ENCODE results near the gene TMEM150B.

The TMEM150B gene

DNA sequence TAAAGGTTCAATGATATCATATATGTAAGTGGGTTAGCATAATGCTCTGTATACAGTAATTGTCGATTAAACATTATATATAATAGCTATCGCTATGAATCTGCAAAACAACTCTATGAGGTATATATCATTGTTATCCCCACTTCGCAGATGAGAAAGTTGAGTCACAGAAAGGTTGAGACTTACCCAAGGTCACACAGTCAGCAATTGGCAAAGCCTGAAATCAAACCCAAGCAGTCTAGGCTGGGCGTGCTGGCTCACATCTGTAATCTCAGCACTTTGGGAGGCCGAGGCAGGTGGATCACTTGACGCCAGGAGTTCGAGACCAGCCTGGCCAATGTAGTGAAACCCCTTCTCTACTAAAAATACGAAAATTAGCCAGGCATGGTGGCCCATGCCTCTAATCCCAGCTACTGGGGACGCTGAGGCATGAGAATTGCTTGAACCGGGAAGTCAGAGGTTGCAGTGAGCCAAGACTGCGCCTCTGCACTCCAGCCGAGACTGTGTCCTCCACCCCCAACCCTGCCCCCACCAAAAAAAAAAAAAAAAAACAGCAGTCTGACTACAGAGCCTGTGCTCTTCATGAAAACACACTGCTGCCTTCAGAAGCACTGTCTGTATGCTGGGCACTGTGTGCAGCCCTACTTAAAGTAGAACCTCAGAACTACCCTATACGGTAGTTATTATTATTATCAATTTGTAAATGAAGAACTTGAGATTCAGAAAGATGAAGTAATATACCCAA lies 46.6 kb downstream of the TMEM150B start:
- no peak for DNase-seq (ENCODE audit: low read depth)

GRCh38 chr19:55277494-55277893 lies 47.6 kb downstream of the TMEM150B start:
- DNase-seq (ENCODE audit: low read depth) = no peak

- DNase-seq (ENCODE audit: low read depth) = no peak
Observed at GRCh38 chr19:55276720-55277430, 48.3 kb downstream of the TMEM150B start.

DNA sequence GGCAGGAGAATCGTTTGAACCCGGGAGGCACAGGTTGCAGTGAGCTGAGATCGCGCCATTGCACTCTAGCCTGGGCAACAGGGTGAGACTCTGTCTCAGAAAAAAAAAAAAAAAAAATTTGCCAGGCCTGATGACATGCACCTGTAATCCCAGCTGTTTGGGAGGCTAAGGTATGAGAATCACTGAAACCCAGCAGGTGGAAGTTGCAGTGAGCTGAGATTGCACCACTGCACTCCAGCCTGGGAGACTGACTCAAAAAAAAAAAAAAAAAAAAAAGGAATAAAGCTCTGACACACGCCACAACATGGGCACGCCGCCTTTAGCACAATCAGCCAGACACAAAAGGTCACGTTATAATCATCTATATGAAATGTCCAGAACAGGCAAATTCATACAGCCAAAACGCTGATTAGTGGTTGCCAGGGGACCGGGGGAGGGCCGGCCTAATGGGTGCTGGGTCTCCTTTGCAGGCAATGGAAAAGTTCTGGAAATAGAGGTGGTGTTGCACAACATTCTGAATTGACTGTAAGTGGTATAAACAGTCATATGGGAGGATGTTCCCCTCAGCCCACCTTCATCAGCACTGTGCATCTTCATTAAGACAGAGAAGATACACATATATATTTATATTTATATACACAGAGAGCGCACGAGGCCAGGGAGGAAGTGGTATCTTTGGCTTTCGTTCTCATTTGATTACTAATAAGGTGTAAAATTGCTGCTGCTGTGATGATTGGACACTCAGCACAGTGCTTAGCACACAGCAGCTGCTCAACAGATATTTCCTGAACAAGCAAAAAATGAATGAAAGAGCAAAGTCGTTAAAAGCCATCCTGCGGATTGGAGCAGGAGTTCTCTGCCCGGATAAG lies 49.1 kb downstream of the TMEM150B start:
- no peak for DNase-seq (ENCODE audit: low read depth)

DNA sequence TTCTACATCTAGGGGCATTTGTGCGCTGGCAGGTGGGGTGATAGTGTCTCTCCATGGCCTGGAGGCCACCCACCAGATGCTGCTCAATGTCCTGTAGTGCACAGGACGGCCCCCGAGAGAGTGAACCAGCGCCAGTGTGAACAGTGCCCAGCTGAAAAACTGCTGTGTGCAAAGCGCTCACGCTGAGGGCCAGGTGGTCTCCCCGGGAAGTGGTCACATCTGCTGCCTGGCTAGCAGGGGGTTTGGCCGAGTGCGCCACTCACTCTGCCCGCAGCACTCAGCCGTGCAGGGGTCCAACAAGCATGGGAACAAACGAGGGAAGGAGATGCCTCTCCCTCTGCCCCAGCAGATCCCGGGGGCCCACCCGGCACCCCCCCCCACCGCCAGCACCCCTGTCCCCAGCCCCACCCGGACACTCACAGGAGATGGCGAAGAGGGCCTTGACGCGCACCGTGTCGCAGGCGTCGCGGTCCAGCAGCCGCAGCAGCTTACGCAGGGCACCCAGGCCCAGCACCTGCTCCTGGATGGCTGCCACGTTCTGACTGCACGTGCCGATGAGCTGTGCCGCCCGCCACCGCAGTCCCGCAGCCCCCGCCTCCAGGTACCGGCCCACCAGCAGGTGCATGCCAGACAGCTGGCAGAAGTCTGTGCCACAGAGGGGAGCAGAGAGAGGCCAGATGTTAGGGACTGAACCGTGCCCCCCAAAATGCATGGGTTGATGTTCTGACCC lies 51.0 kb downstream of the TMEM150B start:
- no peak for DNase-seq (ENCODE audit: low read depth)

- no peak for DNase-seq (ENCODE audit: low read depth)
Observed at GRCh38 chr19:55272142-55272541, 53.0 kb downstream of the TMEM150B start.

GRCh38 chr19:55270172-55270942 lies 54.8 kb downstream of the TMEM150B start:
- no peak for DNase-seq (ENCODE audit: low read depth)

- DNase-seq (ENCODE audit: low read depth) = no peak
Observed at GRCh38 chr19:55269299-55269698, 55.8 kb downstream of the TMEM150B start.

DNA sequence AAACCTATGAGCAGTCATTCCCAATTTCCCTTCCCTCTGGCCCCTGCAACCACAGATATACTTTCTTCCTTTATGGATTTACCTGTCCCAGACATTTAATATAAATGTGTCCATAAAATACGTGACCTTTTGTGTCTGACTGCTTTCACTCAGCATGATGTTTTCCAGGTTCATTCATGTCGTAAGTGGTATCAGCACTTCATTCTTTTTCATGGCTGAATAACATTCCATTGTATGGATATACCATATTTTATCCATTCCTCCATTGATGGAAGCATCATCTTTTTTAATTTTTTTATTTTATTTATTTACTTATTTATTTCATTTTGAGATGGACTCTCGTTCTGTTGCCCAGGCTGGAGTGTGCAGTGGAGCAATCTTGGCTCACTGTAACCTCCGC lies 58.3 kb downstream of the TMEM150B start:
- no peak for DNase-seq (ENCODE audit: low read depth)

- no peak for DNase-seq (ENCODE audit: low read depth)
Observed at GRCh38 chr19:55266404-55266803, 58.7 kb downstream of the TMEM150B start.

DNA sequence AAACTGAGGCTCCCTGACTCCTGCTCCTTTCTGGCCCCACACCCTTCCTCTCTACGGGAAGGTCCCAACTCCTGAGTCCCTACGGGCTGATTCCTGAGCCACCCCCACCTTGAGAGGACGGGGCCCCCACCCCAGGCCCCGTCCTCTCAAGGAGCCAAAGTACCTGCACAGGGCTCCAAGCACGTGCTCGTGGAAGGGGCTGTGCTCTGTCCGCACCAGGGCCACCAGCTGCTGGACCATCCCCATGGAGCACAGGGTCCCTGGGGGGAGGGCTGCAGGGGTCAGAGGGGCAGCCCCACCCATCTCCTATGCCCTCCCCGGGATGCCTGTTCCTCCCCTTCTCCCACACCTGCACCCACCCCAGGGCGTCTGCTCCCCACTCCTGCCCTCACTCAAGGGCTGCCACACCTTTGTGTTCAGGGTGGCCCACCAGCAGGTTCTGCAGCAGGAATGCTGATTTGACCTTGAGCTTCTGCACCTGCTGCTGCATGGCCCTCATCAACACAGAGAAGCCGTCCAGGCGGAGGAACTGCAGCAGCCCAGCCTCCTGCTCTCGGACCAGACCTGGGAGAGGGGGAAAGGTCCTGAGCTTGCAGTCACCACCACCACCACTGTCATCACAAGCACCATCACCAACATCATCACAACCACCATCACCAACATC lies 59.3 kb downstream of the TMEM150B start:
- DNase-seq (ENCODE audit: low read depth) = no peak

DNA sequence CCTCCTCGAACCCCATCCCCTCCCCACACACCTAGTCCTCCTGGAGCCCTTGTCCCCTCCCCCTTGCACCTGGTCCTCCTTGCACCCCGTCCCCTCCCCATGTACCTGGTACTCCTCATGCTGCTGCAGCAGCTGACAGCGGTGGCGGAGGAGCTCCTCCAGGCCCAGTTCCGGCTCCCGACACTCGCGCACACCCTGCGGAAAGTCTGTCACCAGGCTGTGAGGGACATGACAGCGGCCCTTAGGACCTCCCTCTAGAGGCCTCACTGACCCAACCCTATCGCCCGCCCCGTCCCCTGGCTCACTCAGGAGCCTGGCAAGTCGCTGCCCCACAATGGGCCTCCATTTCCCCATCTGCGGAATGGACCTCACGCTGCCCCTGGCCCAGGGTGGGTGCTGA lies 60.0 kb downstream of the TMEM150B start:
- no peak for DNase-seq (ENCODE audit: low read depth)

- no peak for DNase-seq (ENCODE audit: low read depth)
Observed at GRCh38 chr19:55264531-55264930, 60.6 kb downstream of the TMEM150B start.
